Measurements from ENCODE around the gene POLR3H. TPM values are rescaled to one million over a fixed set of nuclear protein-coding genes. Genes with fewer than 3 reads are reported as not detected.

The POLR3H gene
- total RNA-seq, 1 experiment from 2014 or later, result 13.2 TPM

DNA sequence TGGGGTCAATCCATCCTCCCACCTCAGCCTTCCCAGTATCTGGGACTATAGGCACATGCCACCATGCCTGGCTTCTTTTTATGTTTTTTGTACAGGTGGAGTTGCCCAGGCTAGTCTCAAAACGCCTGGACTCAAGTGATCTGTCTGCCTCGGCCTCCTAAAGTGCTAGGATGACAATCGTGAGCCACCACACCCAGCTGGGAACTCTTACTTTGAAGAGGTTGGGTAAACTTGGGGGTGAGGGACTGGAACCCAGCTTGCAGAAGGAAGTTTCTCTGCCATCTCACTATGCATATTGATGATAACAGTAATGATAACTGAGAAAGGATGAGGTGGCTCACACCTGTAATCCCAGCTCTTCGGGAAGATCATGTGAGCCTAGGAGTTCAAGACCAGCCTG, 39.5 kb downstream of the POLR3H start:
- Histone ChIP-seq H3K36me3 (ENCODE audit: insufficient read depth, low read length) (peaks cover 12% of the 10 kb centered on the region; the same call in 1 of the 2 replicates), H2AFZ (ENCODE audit: low read length) (no peak overlapping the region)

DNA sequence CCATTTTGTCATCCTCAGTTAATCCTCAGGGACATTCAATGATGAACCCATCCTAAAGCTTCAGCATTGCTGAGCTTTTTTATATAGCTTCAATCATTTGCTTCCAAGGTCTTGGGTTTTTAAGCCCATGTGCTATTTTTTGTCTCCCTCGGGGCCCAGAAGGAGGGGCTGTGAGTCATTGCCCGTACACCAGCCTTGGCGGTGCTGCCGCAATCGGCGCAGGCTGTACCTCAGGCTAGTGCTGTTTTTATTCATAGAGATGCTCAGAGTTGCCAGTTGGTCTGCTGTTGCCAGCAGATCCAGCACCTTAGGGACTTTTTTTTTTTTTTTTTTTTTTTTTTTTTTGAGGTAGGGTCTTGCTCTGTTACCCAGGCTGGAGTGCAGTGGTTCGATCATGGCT, 39.9 kb downstream of the POLR3H start:
- peaks cover 55% of the 10 kb centered on the region for H3K79me2 ChIP-seq (ENCODE audit: low read length)
- 0 out of 2 replicates have a peak, but pooled peaks cover 6% of the 10 kb centered on the region for H4K20me1 ChIP-seq (ENCODE audit: insufficient read depth, low read depth, low read length)
- no peaks in the 10 kb centered on the region for H3K9me2 ChIP-seq (replicated peaks; ENCODE audit: insufficient read depth, low read length)
- no peaks in the 10 kb centered on the region for H3K9me3 ChIP-seq (ENCODE audit: low read length)
- peaks cover 62% of the 10 kb centered on the region for H3K4me1 ChIP-seq (ENCODE audit: low read length)
- no peak overlapping the region for H2AFZ ChIP-seq (ENCODE audit: low read length)
- DNase-seq, result peak; percentile 96
- peak overlapping the region; percentile 34; the same call in 1 of the 2 replicates for H3K4me3 ChIP-seq (ENCODE audit: low read length)
- no peaks in the 10 kb centered on the region for H3K27me3 ChIP-seq (ENCODE audit: low read length)
- H3K27ac ChIP-seq (ENCODE audit: low read length), result peak overlapping the region; percentile 88
- peaks cover 12% of the 10 kb centered on the region; the same call in 1 of the 2 replicates for H3K36me3 ChIP-seq (ENCODE audit: insufficient read depth, low read length)
- H3K9ac ChIP-seq (ENCODE audit: low read length), result peak overlapping the region; percentile 55
- H3K4me2 ChIP-seq (ENCODE audit: low read depth, low read length, poor library complexity, severe bottlenecking), result peak overlapping the region; percentile 63

More for the DNA sequence above, 39.5 kb downstream of the POLR3H start:
- peak overlapping the region; percentile 63 for H3K4me2 ChIP-seq (ENCODE audit: low read depth, low read length, poor library complexity, severe bottlenecking)
- H3K9me3 ChIP-seq (ENCODE audit: low read length), result no peaks in the 10 kb centered on the region
- H3K9ac ChIP-seq (ENCODE audit: low read length), result peak overlapping the region; percentile 55
- peak overlapping the region; percentile 88 for H3K27ac ChIP-seq (ENCODE audit: low read length)
- H3K79me2 ChIP-seq (ENCODE audit: low read length), result peaks cover 51% of the 10 kb centered on the region
- H3K4me3 ChIP-seq (ENCODE audit: low read length), result peak overlapping the region; percentile 34; the same call in 1 of the 2 replicates
- H4K20me1 ChIP-seq (ENCODE audit: insufficient read depth, low read depth, low read length), result 0 out of 2 replicates have a peak, but pooled peaks cover 6% of the 10 kb centered on the region
- no peaks in the 10 kb centered on the region for H3K27me3 ChIP-seq (ENCODE audit: low read length)
- H3K9me2 ChIP-seq (replicated peaks; ENCODE audit: insufficient read depth, low read length), result no peaks in the 10 kb centered on the region
- no peak for DNase-seq
- peaks cover 58% of the 10 kb centered on the region for H3K4me1 ChIP-seq (ENCODE audit: low read length)

DNA sequence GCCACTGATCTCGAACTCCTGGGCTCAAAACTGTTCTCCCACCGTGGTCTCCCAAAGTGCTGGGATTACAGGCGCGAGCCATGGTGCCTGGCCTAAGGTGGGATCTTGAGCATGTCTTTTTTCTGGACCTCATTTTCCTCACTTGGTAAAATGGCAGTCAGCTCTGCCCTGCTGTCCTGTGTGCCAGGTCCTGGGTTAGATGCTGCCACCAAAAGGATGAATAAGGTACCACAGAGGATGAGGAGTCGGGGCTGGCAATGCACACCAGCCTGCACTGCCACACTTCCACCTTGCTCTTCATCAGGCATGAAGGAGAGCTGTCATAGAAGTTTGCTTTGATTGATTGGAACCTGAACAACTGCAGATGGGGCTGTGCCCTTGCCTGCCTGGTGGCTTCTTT, 43.1 kb downstream of the POLR3H start:
- Histone ChIP-seq H3K9me2 (replicated peaks; ENCODE audit: insufficient read depth, low read length) (no peaks in the 10 kb centered on the region), H3K4me2 (ENCODE audit: low read depth, low read length, poor library complexity, severe bottlenecking) (peak overlapping the region; percentile 5), H3K79me2 (ENCODE audit: low read length) (peaks cover 63% of the 10 kb centered on the region), H4K20me1 (ENCODE audit: insufficient read depth, low read depth, low read length) (no peaks in the 10 kb centered on the region), H3K36me3 (ENCODE audit: insufficient read depth, low read length) (peaks cover 12% of the 10 kb centered on the region; the same call in 1 of the 2 replicates), H3K27ac (ENCODE audit: low read length) (peak overlapping the region; percentile 88), H3K4me3 (ENCODE audit: low read length) (no peak overlapping the region), H3K9ac (ENCODE audit: low read length) (peak overlapping the region; percentile 38; the same call in 1 of the 2 replicates), H3K4me1 (ENCODE audit: low read length) (peaks cover 75% of the 10 kb centered on the region), H2AFZ (ENCODE audit: low read length) (no peak overlapping the region), H3K9me3 (ENCODE audit: low read length) (no peaks in the 10 kb centered on the region), H3K27me3 (ENCODE audit: low read length) (no peaks in the 10 kb centered on the region)
- DNase-seq, result peak; percentile 92

DNA sequence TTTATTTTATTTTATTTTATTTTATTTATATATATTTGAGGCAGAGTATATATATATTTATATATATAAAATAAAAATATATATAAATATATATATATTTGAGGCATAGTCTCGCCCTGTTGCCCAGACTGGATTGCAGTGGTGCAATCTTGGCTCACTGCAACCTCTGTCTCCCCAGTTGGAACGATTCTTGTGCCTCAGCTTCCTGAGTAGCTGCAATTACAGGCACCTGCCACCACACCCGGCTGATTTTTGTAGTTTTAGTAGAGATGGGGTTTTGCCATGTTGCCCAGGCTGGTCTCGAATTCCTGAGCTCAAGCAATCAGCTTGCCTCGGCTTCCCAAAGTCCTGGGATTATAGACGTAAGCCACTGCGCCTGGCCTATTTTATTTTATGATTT, 44.0 kb downstream of the POLR3H start:
- peak; percentile 64 for DNase-seq
- Histone ChIP-seq H3K27me3 (ENCODE audit: low read length) (no peaks in the 10 kb centered on the region), H3K4me1 (ENCODE audit: low read length) (peaks cover 68% of the 10 kb centered on the region), H3K4me3 (ENCODE audit: low read length) (no peak overlapping the region), H3K36me3 (ENCODE audit: insufficient read depth, low read length) (peaks cover 12% of the 10 kb centered on the region; the same call in 1 of the 2 replicates), H3K27ac (ENCODE audit: low read length) (peak overlapping the region; percentile 88), H3K9me2 (replicated peaks; ENCODE audit: insufficient read depth, low read length) (no peaks in the 10 kb centered on the region), H4K20me1 (ENCODE audit: insufficient read depth, low read depth, low read length) (no peaks in the 10 kb centered on the region), H2AFZ (ENCODE audit: low read length) (no peak overlapping the region), H3K9me3 (ENCODE audit: low read length) (no peaks in the 10 kb centered on the region), H3K9ac (ENCODE audit: low read length) (no peak overlapping the region), H3K79me2 (ENCODE audit: low read length) (peaks cover 63% of the 10 kb centered on the region), H3K4me2 (ENCODE audit: low read depth, low read length, poor library complexity, severe bottlenecking) (no peak overlapping the region)

DNA sequence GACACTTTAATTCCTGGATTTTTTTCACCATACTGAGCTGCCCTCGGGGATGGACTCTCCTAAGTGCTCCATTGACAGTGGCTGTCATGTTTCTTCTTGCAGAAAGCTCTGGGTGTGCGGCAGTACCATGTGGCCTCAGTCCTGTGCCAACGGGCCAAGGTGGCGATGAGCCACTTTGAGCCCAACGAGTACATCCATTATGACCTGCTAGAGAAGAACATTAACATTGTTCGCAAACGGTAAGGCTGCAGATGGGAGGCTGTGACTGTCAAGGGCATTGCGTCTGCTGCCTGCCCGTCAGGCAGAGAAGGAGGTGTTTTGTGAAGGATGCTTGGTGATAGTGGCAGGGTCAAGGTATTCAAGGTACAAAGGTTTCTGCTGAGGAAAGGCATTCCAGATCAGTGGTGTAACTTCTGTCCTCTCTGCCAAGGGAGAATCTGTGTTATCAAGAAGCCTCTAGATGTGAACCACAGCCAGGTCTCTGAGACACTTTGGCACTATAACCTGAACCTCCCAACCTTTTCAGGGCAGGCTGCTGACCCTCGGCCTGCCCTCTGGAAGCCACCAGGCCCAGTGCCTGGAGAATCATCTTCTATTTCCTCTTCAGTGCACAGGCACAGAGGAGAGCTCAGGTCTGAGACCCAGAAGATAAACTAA, 44.5 kb downstream of the POLR3H start:
- Histone ChIP-seq H3K4me2 (ENCODE audit: low read depth, low read length, poor library complexity, severe bottlenecking) (no peak overlapping the region), H3K4me1 (ENCODE audit: low read length) (peaks cover 63% of the 10 kb centered on the region), H3K79me2 (ENCODE audit: low read length) (peaks cover 64% of the 10 kb centered on the region), H3K9ac (ENCODE audit: low read length) (peak overlapping the region; percentile 55), H4K20me1 (ENCODE audit: insufficient read depth, low read depth, low read length) (no peaks in the 10 kb centered on the region), H3K36me3 (ENCODE audit: insufficient read depth, low read length) (peaks cover 12% of the 10 kb centered on the region; the same call in 1 of the 2 replicates), H3K9me2 (replicated peaks; ENCODE audit: insufficient read depth, low read length) (no peaks in the 10 kb centered on the region), H3K9me3 (ENCODE audit: low read length) (no peaks in the 10 kb centered on the region), H3K27me3 (ENCODE audit: low read length) (no peaks in the 10 kb centered on the region), H3K27ac (ENCODE audit: low read length) (peak overlapping the region; percentile 88), H3K4me3 (ENCODE audit: low read length) (no peak overlapping the region), H2AFZ (ENCODE audit: low read length) (no peak overlapping the region)
- DNase-seq, result no peak

DNA sequence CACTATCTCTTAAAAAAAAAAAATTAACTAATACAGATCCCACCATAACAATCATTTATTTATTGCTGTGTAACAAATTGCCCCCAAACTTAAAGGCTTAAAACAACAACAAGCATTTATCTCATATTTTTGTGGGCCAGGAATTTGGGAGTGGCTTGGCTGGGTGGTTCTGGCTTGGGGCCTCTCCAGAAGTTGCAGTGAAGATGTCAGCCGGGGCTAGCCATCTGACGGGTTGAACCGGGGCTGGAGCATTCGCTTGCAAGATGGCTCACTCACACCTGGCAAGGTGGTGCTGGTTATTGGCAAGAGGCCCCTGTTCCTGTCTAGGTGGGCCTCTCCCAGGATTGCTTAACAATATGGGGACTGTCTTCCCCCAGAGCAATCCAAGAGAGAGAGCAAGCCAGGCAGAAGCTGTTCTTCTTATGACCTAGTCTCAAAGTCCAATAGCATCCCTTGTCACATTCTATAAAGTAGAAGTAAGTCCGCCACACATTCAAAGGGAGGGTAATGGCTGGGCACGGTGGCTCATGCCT, 45.9 kb downstream of the POLR3H start:
- Histone ChIP-seq H3K79me2 (ENCODE audit: low read length) (peaks cover 72% of the 10 kb centered on the region), H3K27me3 (ENCODE audit: low read length) (no peaks in the 10 kb centered on the region), H2AFZ (ENCODE audit: low read length) (no peak overlapping the region), H4K20me1 (ENCODE audit: insufficient read depth, low read depth, low read length) (no peaks in the 10 kb centered on the region), H3K4me1 (ENCODE audit: low read length) (peaks cover 49% of the 10 kb centered on the region), H3K27ac (ENCODE audit: low read length) (peak overlapping the region; percentile 33), H3K36me3 (ENCODE audit: insufficient read depth, low read length) (peaks cover 12% of the 10 kb centered on the region; the same call in 1 of the 2 replicates), H3K9ac (ENCODE audit: low read length) (no peak overlapping the region), H3K9me2 (replicated peaks; ENCODE audit: insufficient read depth, low read length) (no peaks in the 10 kb centered on the region), H3K9me3 (ENCODE audit: low read length) (no peaks in the 10 kb centered on the region), H3K4me3 (ENCODE audit: low read length) (no peak overlapping the region), H3K4me2 (ENCODE audit: low read depth, low read length, poor library complexity, severe bottlenecking) (no peak overlapping the region)
- DNase-seq, result no peak

DNA sequence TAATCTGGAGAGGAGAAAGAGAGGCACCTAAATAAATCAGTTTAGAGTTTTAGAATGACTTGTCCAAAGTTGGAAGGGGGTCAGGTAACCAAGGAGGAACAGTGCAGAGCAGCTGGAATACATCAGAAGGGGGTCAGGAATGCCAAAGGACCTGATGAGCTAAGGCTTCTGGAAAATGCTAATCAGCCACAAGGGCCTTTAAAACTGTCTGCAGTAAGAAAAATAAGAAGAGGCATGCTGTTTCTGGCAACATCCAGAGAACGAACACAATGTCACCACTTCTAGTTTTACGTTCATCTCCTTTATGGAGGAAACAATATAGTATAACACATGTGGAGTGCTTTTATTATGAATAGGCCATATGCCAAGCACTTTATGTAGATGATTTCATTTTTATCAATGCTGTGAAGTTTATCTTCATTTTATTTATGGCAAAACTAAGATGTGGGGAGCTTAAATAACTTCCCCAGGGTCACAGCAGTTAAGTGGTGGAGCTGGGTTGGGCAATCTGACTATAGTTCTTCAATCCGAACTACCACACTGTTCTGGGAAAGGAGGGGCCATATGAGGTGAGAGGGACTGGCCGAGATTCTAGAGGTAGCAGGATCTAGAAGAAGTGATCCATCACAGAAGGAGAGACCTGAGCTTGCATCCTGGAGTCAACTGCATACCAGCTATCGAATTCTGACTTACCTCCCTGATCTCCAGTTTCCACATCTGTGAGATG, 52.7 kb downstream of the POLR3H start:
- H3K27ac ChIP-seq (ENCODE audit: low read length), result peak overlapping the region; percentile 57
- no peaks in the 10 kb centered on the region for H3K9me3 ChIP-seq (ENCODE audit: low read length)
- no peaks in the 10 kb centered on the region for H3K27me3 ChIP-seq (ENCODE audit: low read length)
- H3K4me1 ChIP-seq (ENCODE audit: low read length), result peaks cover 54% of the 10 kb centered on the region
- no peaks in the 10 kb centered on the region for H4K20me1 ChIP-seq (ENCODE audit: insufficient read depth, low read depth, low read length)
- no peak overlapping the region for H2AFZ ChIP-seq (ENCODE audit: low read length)
- no peak for DNase-seq
- no peak overlapping the region for H3K4me3 ChIP-seq (ENCODE audit: low read length)
- no peak overlapping the region; the same call in 1 of the 2 replicates for H3K9ac ChIP-seq (ENCODE audit: low read length)
- H3K36me3 ChIP-seq (ENCODE audit: insufficient read depth, low read length), result no peaks in the 10 kb centered on the region
- no peak overlapping the region for H3K4me2 ChIP-seq (ENCODE audit: low read depth, low read length, poor library complexity, severe bottlenecking)
- H3K79me2 ChIP-seq (ENCODE audit: low read length), result peaks cover 98% of the 10 kb centered on the region
- H3K9me2 ChIP-seq (replicated peaks; ENCODE audit: insufficient read depth, low read length), result no peaks in the 10 kb centered on the region

Data from Karpas-422 (cell line).